ENCODE measurements around the gene BTBD2. TPM values are rescaled to one million over a fixed set of nuclear protein-coding genes. Genes with fewer than 3 reads are reported as not detected.

BTBD2 gene
- total RNA-seq, 3 donors from 2014 or later: 52.0 to 67.2 (median 54.4) TPM

- Histone ChIP-seq H3K4me3 (peak overlapping the region in 2 of 3 donors; percentile 75 to 89), H3K4me1 (peaks cover 23 to 28% of the 10 kb centered on the region in 2 donors), H3K9me3 (no peaks in the 10 kb centered on the region), H3K27me3 (no peaks in the 10 kb centered on the region), H3K27ac (peak overlapping the region; percentile 99 to 100), H3K36me3 (no peaks in the 10 kb centered on the region)
- intact Hi-C loops (cut with DNase I; ENCODE audit: low total_unique reads): loop anchor here (10.0 kb wide), 1 partner anchor 128 kb away; no protein-coding TSS in a partner anchor
- DNase-seq (ENCODE audit: low spot score in 2 of 2): no peak
- TF ChIP-seq POLR2AphosphoS5 (IDR thresholded peaks at IDR 0.05) (no peak), POLR2A (IDR thresholded peaks at IDR 0.05) (no peak)
- TF ChIP-seq, protein P1, sequence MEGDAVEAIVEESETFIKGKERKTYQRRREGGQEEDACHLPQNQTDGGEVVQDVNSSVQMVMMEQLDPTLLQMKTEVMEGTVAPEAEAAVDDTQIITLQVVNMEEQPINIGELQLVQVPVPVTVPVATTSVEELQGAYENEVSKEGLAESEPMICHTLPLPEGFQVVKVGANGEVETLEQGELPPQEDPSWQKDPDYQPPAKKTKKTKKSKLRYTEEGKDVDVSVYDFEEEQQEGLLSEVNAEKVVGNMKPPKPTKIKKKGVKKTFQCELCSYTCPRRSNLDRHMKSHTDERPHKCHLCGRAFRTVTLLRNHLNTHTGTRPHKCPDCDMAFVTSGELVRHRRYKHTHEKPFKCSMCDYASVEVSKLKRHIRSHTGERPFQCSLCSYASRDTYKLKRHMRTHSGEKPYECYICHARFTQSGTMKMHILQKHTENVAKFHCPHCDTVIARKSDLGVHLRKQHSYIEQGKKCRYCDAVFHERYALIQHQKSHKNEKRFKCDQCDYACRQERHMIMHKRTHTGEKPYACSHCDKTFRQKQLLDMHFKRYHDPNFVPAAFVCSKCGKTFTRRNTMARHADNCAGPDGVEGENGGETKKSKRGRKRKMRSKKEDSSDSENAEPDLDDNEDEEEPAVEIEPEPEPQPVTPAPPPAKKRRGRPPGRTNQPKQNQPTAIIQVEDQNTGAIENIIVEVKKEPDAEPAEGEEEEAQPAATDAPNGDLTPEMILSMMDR (IDR thresholded peaks at IDR 0.05): no peak
Observed at GRCh38 chr19:2062389-2062729, 46.8 kb upstream of the BTBD2 start.

DNA sequence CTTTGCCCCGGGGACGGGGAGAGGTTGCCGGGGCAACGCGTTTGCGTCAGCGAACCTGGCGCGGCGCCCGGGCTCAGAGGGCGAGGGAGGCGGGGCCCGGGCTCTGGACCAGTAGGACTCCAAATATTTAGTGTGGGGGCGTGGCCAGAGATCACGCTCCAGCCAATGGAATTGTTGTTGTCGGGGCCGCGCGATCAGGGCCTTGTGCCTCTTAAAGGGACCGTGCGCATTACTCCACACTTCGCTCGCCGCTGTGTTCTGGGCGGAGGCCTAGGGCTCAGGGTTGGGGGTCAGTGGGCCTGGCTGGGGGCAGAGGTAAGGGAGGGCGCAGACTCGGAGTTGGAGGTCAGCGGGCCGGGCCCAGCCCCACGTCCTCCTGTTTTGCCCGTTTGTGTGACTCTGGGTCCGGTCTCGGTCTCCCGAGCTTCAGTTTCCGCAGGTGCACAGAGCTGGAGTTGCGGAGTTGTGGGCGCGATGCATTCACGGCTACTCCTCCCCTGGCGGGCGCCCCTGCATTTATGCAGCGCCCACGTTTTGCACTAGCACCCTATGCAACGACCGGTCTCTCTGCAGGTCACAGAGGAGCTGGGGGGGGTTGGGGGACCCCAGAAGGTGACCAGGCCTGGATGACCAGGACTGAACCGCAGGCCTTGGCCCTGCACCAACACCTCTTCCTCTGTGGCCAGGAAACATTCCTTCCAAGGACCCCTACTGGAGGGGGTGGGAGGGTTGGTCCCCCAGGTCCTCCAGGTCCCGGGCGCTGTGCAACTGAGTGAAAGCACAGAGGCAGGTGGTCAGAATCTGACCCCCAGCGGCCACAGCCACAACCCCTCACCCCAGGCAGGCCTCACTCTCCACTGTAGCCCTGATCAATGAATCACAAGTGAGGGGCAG lies 46.2 kb upstream of the BTBD2 start:
- Histone ChIP-seq H3K27ac (peak overlapping the region; percentile 99 to 100), H3K36me3 (no peaks in the 10 kb centered on the region), H3K27me3 (no peaks in the 10 kb centered on the region), H3K4me3 (peak overlapping the region; percentile 61 to 89 (median 75)), H3K4me1 (peaks cover 23 to 34% of the 10 kb centered on the region in 2 donors), H3K9me3 (no peaks in the 10 kb centered on the region)
- TF ChIP-seq, protein P1 (IDR thresholded peaks at IDR 0.05): no peak
- TF ChIP-seq POLR2AphosphoS5 (IDR thresholded peaks at IDR 0.05): no peak
- intact Hi-C loops (cut with DNase I; ENCODE audit: low total_unique reads): loop anchor here (10.0 kb wide), 1 partner anchor 127 kb away; no protein-coding TSS in a partner anchor
- DNase-seq (ENCODE audit: low spot score in 2 of 2): peak; percentile 99

DNA sequence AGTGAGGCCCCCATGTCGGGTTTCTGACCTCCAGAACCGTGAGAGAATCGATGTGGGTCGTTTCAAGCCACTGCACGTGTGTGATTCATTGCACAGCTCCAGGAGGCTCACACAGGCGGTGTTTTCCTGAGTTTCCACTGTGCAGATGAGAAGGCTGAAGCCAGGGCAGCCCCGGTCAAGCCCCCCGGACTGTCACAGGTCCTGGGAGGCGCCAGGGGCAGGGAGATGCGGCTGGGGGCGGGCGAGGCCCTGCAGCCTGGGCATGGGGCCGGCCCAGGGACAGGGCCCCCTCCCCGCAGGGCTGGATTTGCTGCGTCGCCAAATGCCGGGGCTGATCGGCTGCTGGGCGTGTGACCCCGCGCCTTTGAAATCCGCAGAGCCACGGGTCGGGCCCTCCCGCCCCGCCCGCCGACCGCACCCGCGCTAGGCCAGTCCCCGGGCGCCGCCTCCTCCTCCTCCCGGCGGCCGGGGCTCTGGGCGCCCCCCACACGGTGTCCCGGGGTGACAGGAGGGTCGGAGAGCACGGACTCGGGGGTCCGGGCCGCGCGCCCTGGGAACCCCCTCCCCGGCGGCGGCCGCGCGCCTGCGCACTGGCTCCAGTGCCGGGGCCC lies 45.5 kb upstream of the BTBD2 start:
- intact Hi-C loops (cut with DNase I; ENCODE audit: low total_unique reads): loop anchor here (10.0 kb wide), 1 partner anchor 126 kb away; no protein-coding TSS in a partner anchor
- Histone ChIP-seq H3K27ac (peak overlapping the region; percentile 99 to 100), H3K4me3 (peak overlapping the region; percentile 61 to 89 (median 75)), H3K4me1 (peaks cover 25 to 38% of the 10 kb centered on the region in 2 donors), H3K27me3 (no peaks in the 10 kb centered on the region), H3K9me3 (no peaks in the 10 kb centered on the region), H3K36me3 (no peaks in the 10 kb centered on the region)
- DNase-seq (ENCODE audit: low spot score in 2 of 2): no peak
- TF ChIP-seq POLR2AphosphoS5 (IDR thresholded peaks at IDR 0.05) (peak; percentile 68 to 89 (median 78)), POLR2A (IDR thresholded peaks at IDR 0.05) (peak; percentile 69)
- TF ChIP-seq, protein P1 (IDR thresholded peaks at IDR 0.05): no peak

- Histone ChIP-seq H3K36me3 (no peaks in the 10 kb centered on the region), H3K27me3 (no peaks in the 10 kb centered on the region), H3K27ac (peak overlapping the region; percentile 99 to 100), H3K9me3 (no peaks in the 10 kb centered on the region), H3K4me3 (peak overlapping the region in 2 of 3 donors; percentile 20 to 89), H3K4me1 (peaks cover 27 to 41% of the 10 kb centered on the region in 2 donors)
- DNase-seq (ENCODE audit: low spot score in 2 of 2): peak; percentile 66 to 79
- no peak for TF ChIP-seq POLR2A (IDR thresholded peaks at IDR 0.05)
- TF ChIP-seq POLR2AphosphoS5 (IDR thresholded peaks at IDR 0.05): peak; percentile 6 to 64 (median 64)
- TF ChIP-seq, protein P1 (IDR thresholded peaks at IDR 0.05): no peak
- intact Hi-C loops (cut with DNase I; ENCODE audit: low total_unique reads): loop anchor here (10.0 kb wide), 1 partner anchor 125 kb away; no protein-coding TSS in a partner anchor
Observed at GRCh38 chr19:2059422-2060201, 44.1 kb upstream of the BTBD2 start.
